RWPE2 (cell line): ENCODE measurements around the gene SLC6A3.
"Not testable (repeated sequence)": the region's sequence is repeated elsewhere in the genome, so short reads cannot be mapped to it uniquely, and the experiment has no call there.

Experiments
- ATAC-seq: fragments of 200-7000 bp; cut with Tn5 transposase; 3 replicates; pipeline ENCODE4 v1.9.1; 2021; ENCODE audit warnings: low read depth
- DNase-seq: peaks from one replicate; pipeline ENCODE4 v3.0.0-alpha.2; 2020; ENCODE audit warnings: low spot score
- H3K27ac ChIP-seq: fragments of 450-650 bp; 2 replicates; pipeline ENCODE4 v1.5.1; 2017; ENCODE audit warnings: mild to moderate bottlenecking; ENCODE audit not compliant: poor library complexity, severe bottlenecking
- H3K27me3 ChIP-seq: fragments of 250-450 bp; sonication (Bioruptor Pico); 2 replicates; pipeline ENCODE4 v1.5.1; 2021; ENCODE audit warnings: mild to moderate bottlenecking, moderate library complexity; ENCODE audit not compliant: insufficient read depth, poor library complexity, severe bottlenecking
- H3K36me3 ChIP-seq: fragments of 250-450 bp; sonication (Bioruptor Pico); 2 replicates; pipeline ENCODE4 v1.5.1; 2020; ENCODE audit warnings: low read depth, mild to moderate bottlenecking, moderate library complexity
- H3K4me1 ChIP-seq: fragments of 250-450 bp; sonication (Bioruptor Pico); 2 replicates; pipeline ENCODE4 v1.5.1; 2021; ENCODE audit warnings: mild to moderate bottlenecking, moderate library complexity; ENCODE audit not compliant: insufficient read depth, poor library complexity, severe bottlenecking
- H3K4me3 ChIP-seq: fragments of 250-450 bp; sonication (Bioruptor Pico); 2 replicates; pipeline ENCODE4 v1.5.1; 2021; ENCODE audit warnings: mild to moderate bottlenecking, moderate library complexity; ENCODE audit not compliant: severe bottlenecking
- H3K9me3 ChIP-seq: fragments of 250-450 bp; sonication (Bioruptor Pico); 2 replicates; pipeline ENCODE4 v1.5.1; 2021; ENCODE audit warnings: mild to moderate bottlenecking, moderate library complexity; ENCODE audit not compliant: severe bottlenecking
- TF ChIP-seq, protein P1 (sequence below): fragments of 450-650 bp; IDR thresholded peaks from one replicate; pipeline ENCODE4 v1.5.1; 2017; ENCODE audit warnings: mild to moderate bottlenecking, moderate library complexity; ENCODE audit not compliant: poor library complexity, severe bottlenecking

SLC6A3 gene

DNA sequence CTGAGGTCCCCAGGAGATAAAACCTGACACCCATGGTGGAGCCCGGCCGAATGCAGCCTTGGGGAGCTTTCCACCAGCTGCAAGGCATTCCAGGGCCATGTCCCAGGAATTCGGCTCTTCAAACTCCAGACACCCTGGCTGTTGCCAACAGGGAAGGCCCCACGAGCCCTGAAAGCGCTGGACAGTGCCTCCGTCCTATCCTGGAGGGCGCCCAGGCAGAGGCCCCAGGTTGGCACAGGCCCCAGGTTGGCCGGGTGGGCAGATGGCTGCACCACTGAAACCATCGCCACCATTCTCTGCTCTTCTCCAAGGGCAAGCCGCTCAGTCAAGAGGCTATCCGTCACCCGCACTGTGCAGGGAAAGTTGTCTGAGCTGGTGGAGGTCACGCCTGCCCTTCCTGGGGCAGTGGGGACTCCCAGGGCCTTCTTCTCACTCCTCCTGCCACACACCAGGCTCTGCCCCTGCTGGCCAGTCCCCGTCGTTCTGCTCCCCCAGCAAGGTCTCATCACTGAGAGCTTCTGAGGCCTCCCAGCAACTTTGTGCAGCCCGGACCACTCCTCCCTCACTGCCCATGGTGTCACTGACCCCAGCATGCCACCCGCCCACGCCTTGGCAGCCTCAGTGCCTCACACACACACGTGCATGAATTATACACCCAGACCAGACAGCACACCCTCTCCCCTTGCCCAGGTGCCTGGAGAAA, 21.2 kb downstream of the SLC6A3 start:
- H3K36me3 ChIP-seq, result no peaks in the 10 kb centered on the region
- H3K4me3 ChIP-seq, result no peak overlapping the region
- TF ChIP-seq, protein P1, sequence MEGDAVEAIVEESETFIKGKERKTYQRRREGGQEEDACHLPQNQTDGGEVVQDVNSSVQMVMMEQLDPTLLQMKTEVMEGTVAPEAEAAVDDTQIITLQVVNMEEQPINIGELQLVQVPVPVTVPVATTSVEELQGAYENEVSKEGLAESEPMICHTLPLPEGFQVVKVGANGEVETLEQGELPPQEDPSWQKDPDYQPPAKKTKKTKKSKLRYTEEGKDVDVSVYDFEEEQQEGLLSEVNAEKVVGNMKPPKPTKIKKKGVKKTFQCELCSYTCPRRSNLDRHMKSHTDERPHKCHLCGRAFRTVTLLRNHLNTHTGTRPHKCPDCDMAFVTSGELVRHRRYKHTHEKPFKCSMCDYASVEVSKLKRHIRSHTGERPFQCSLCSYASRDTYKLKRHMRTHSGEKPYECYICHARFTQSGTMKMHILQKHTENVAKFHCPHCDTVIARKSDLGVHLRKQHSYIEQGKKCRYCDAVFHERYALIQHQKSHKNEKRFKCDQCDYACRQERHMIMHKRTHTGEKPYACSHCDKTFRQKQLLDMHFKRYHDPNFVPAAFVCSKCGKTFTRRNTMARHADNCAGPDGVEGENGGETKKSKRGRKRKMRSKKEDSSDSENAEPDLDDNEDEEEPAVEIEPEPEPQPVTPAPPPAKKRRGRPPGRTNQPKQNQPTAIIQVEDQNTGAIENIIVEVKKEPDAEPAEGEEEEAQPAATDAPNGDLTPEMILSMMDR, result no peak
- peaks cover 9% of the 10 kb centered on the region for H3K9me3 ChIP-seq
- DNase-seq, result peak; percentile 72
- H3K4me1 ChIP-seq, result no peaks in the 10 kb centered on the region
- no peak for ATAC-seq
- H3K27ac ChIP-seq, result no peak overlapping the region
- no peaks in the 10 kb centered on the region for H3K27me3 ChIP-seq

DNA sequence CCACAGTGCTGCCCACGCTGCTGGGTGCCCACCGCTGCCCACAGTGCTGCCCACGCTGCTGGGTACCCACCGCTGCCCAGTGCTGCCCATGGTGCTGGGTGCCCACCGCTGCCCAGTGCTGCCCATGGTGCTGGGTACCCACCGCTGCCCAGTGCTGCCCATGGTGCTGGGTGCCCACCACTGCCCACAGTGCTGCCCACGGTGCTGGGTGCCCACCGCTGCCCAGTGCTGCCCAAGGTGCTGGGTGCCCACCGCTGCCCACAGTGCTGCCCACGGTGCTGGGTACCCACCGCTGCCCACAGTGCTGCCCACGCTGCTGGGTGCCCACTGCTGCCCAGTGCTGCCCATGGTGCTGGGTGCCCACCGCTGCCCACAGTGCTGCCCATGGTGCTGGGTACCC, 22.7 kb downstream of the SLC6A3 start:
- not testable (repeated sequence) for ATAC-seq

DNA sequence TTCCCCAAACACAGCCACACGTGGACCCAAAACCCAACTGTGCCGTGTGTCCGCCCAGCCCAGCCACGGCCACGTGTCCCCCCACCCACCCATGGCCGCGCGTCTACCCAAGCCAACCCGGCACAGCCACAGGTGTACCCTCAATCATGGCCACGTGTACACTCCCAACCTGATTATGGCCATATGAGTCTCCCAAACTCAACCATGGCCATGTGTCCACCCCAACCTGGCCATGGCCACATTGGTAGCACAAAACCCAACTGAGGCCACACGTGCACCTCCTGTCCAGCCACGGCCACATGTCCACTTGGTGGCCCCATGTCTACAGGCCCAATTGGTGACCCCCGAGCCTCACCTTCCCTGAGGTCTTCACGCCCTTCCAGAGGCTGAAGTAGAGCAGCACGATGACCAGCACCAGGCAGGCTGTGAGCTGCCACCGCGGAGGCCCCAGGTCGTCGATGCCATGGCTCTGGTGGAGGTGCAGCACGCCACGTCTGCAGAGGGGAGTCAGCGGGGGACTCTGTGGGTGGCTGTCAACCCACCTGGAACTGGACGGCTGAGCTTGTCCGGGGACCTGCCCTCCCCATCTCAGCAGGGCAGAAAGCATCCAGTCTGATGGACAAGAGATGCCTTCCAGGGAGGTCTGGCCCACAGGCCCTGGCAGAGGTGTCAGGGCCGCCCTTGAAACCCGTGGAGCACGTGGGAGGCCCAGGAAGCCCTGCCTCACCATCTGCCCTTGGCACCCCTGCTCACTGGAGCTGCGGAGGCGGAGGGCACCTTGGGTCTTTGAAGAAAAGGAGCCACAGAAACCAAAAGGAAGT, 23.5 kb downstream of the SLC6A3 start:
- ATAC-seq, result no peak
- H3K4me3 ChIP-seq, result no peak overlapping the region
- H3K4me1 ChIP-seq, result no peaks in the 10 kb centered on the region
- TF ChIP-seq, protein P1, result no peak
- no peaks in the 10 kb centered on the region for H3K36me3 ChIP-seq
- peak; percentile 63 for DNase-seq
- H3K9me3 ChIP-seq, result no peaks in the 10 kb centered on the region
- H3K27me3 ChIP-seq, result no peaks in the 10 kb centered on the region
- H3K27ac ChIP-seq, result no peak overlapping the region

More for the DNA sequence above, 22.7 kb downstream of the SLC6A3 start:
- not testable (repeated sequence) for H3K27ac ChIP-seq, DNase-seq, H3K36me3 ChIP-seq, H3K27me3 ChIP-seq, H3K9me3 ChIP-seq, H3K4me3 ChIP-seq, H3K4me1 ChIP-seq

- H3K4me3 ChIP-seq, result no peak overlapping the region
- H3K27ac ChIP-seq, result no peak overlapping the region
- no peaks in the 10 kb centered on the region for H3K4me1 ChIP-seq
- no peaks in the 10 kb centered on the region for H3K27me3 ChIP-seq
- no peaks in the 10 kb centered on the region for H3K36me3 ChIP-seq
- ATAC-seq, result peak; percentile 7; the same call in 1 of the 3 replicates
- TF ChIP-seq, protein P1, result no peak
- DNase-seq, result peak; percentile 66
- no peaks in the 10 kb centered on the region for H3K9me3 ChIP-seq
Measured at GRCh38 chr5:1420211-1421195, 24.7 kb downstream of the SLC6A3 start.
